ENCODE data around the gene ROR1. TPM values are rescaled to one million over a fixed set of nuclear protein-coding genes. Genes with fewer than 3 reads are reported as not detected.

The ROR1 gene
- total and polyA plus RNA-seq, 9 of the 15 experiments (the other 6 are each of a cell fraction or from before 2014, with no cell fraction given), result 0.02 TPM; not detected in 8

DNA sequence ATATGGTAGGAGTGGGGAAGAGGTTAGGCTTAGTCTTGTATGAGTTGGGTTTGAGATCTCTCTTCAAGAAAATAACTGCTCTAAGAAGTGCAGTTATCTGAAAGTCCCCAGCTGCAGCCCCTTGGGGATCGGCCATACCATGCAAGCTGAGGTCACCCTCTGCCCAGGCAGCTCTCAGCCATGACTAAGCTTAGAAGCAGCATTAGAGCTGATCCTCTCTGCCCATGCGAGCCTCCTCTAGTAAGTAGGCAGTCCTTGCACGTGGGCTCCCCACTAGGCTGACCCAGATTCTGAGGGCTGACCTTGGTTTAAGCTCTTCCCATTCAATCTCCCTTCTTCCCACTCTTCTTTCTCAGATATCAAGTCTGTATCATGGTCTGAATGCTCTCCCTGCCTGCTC lies 308.6 kb downstream of the ROR1 start:
- H3K27me3 ChIP-seq (ENCODE audit: control insufficient read depth in 2 of 2, insufficient read depth in 2 of 2, low read length in 2 of 2), result no peaks in the 10 kb centered on the region
- H3K27ac ChIP-seq (ENCODE audit: extremely low read depth, low read depth, low read length), result no peak overlapping the region
- ChIA-PET CTCF (ENCODE audit: low intra/inter-chr PET ratio) (no interaction called here), POLR2A (no interaction called here)
- H3K4me3 ChIP-seq, result no peak overlapping the region
- in situ Hi-C loops (cut with MboI), result no loop called here
- H2AFZ ChIP-seq (ENCODE audit: low read depth, low read length), result no peak overlapping the region
- no peak for TF ChIP-seq SRSF7 (optimal IDR thresholded peaks at IDR 0.05; ENCODE audit: low read depth, low read length)
- H3K9me3 ChIP-seq (replicated peaks; ENCODE audit: control insufficient read depth, insufficient read depth, low read depth, low read length), result no peaks in the 10 kb centered on the region
- H3K79me2 ChIP-seq (ENCODE audit: control insufficient read depth, insufficient read depth, low read length), result no peaks in the 10 kb centered on the region
- DNase-seq (ENCODE audit: extremely low read depth in 1 of 4, low spot score in 3 of 4) (no peak), ATAC-seq (no peak), FAIRE-seq (no peak)
- intact Hi-C loops (cut with micrococcal nuclease), result no loop called here
- no TSS peak for BruUV-seq (replicated peaks)
- no peak overlapping the region for H3K9ac ChIP-seq (ENCODE audit: insufficient read depth in 1 of 2, low read depth in 2 of 2, low read length in 2 of 2)
- no peaks in the 10 kb centered on the region for H4K20me1 ChIP-seq (replicated peaks; ENCODE audit: control insufficient read depth, insufficient read depth, low read length)
- H3K4me2 ChIP-seq (ENCODE audit: insufficient read depth, low read length), result no peak overlapping the region
- H3K4me1 ChIP-seq (replicated peaks in 1 of 2; ENCODE audit: control insufficient read depth in 2 of 2, insufficient read depth in 2 of 2, low read length in 2 of 2), result no peaks in the 10 kb centered on the region
- no peaks in the 10 kb centered on the region for H3K36me3 ChIP-seq (ENCODE audit: control insufficient read depth, insufficient read depth, low read length)
- no peaks in the 10 kb centered on the region for H3K9me1 ChIP-seq (ENCODE audit: control insufficient read depth, insufficient read depth, low read length)
- WGBS (ENCODE audit: insufficient coverage, low coverage, missing lambda C conversion rate), result 0% methylated on average over 3 of the region's 3 CpGs

DNA sequence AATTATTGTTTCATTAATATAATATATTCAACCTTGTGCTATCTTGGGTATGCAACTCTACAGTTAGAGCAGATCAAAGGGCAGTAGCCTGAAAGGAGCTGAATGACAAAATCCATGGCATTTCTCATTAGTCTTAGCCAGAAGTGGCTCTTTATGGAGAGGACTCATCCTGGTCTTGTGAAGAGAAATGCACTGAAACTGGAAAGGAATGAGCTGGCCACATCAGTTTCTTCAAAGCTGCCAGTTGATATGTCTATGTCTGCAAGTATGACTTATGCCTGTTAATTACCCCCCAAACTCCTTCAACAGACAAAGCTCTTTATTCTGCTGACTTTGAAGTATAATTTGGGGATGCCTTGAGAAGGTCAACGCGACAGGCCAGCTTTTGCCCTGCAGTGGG lies 310.6 kb downstream of the ROR1 start:
- no peaks in the 10 kb centered on the region for H3K36me3 ChIP-seq (ENCODE audit: control insufficient read depth, insufficient read depth, low read length)
- in situ Hi-C loops (cut with MboI), result no loop called here
- H3K4me2 ChIP-seq (ENCODE audit: insufficient read depth, low read length), result no peak overlapping the region
- no peak overlapping the region for H2AFZ ChIP-seq (ENCODE audit: low read depth, low read length)
- 4% methylated on average over 2 of the region's 2 CpGs for WGBS (ENCODE audit: insufficient coverage, low coverage, missing lambda C conversion rate)
- CTCF ChIA-PET (ENCODE audit: low intra/inter-chr PET ratio), result no interaction called here
- H3K79me2 ChIP-seq (ENCODE audit: control insufficient read depth, insufficient read depth, low read length), result no peaks in the 10 kb centered on the region
- DNase-seq (ENCODE audit: extremely low read depth in 1 of 4, low spot score in 3 of 4) (no peak), FAIRE-seq (no peak), ATAC-seq (no peak)
- H3K27ac ChIP-seq (ENCODE audit: extremely low read depth, low read depth, low read length), result no peak overlapping the region
- H3K9ac ChIP-seq (ENCODE audit: insufficient read depth in 1 of 2, low read depth in 2 of 2, low read length in 2 of 2), result no peak overlapping the region
- H3K4me3 ChIP-seq, result no peak overlapping the region
- H4K20me1 ChIP-seq (replicated peaks; ENCODE audit: control insufficient read depth, insufficient read depth, low read length), result no peaks in the 10 kb centered on the region
- no TSS peak for BruUV-seq (replicated peaks)
- H3K9me1 ChIP-seq (ENCODE audit: control insufficient read depth, insufficient read depth, low read length), result no peaks in the 10 kb centered on the region
- H3K4me1 ChIP-seq (replicated peaks in 1 of 2; ENCODE audit: control insufficient read depth in 2 of 2, insufficient read depth in 2 of 2, low read length in 2 of 2), result no peaks in the 10 kb centered on the region
- POLR2A ChIA-PET, result no interaction called here
- intact Hi-C loops (cut with micrococcal nuclease), result no loop called here
- no peaks in the 10 kb centered on the region for H3K9me3 ChIP-seq (replicated peaks; ENCODE audit: control insufficient read depth, insufficient read depth, low read depth, low read length)
- H3K27me3 ChIP-seq (ENCODE audit: control insufficient read depth in 2 of 2, insufficient read depth in 2 of 2, low read length in 2 of 2), result no peaks in the 10 kb centered on the region
- TF ChIP-seq PCBP1 (IDR thresholded peaks at IDR 0.05; ENCODE audit: low read depth, low read length, poor library complexity, severe bottlenecking), result no peak
- no peak for TF ChIP-seq CAMTA2 (CRISPR knock-in tag; conservative IDR thresholded peaks at IDR 0.05)
- no peak for TF ChIP-seq ILF3 (IDR thresholded peaks at IDR 0.05; ENCODE audit: borderline replicate concordance)
- TF ChIP-seq ESRRB (CRISPR knock-in tag; IDR thresholded peaks at IDR 0.05; ENCODE audit: borderline replicate concordance), result no peak
- TF ChIP-seq, protein P1, sequence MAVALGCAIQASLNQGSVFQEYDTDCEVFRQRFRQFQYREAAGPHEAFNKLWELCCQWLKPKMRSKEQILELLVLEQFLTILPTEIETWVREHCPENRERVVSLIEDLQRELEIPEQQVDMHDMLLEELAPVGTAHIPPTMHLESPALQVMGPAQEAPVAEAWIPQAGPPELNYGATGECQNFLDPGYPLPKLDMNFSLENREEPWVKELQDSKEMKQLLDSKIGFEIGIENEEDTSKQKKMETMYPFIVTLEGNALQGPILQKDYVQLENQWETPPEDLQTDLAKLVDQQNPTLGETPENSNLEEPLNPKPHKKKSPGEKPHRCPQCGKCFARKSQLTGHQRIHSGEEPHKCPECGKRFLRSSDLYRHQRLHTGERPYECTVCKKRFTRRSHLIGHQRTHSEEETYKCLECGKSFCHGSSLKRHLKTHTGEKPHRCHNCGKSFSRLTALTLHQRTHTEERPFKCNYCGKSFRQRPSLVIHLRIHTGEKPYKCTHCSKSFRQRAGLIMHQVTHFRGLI (CRISPR knock-in tag; IDR thresholded peaks at IDR 0.05), result no peak
- TF ChIP-seq, protein P2, sequence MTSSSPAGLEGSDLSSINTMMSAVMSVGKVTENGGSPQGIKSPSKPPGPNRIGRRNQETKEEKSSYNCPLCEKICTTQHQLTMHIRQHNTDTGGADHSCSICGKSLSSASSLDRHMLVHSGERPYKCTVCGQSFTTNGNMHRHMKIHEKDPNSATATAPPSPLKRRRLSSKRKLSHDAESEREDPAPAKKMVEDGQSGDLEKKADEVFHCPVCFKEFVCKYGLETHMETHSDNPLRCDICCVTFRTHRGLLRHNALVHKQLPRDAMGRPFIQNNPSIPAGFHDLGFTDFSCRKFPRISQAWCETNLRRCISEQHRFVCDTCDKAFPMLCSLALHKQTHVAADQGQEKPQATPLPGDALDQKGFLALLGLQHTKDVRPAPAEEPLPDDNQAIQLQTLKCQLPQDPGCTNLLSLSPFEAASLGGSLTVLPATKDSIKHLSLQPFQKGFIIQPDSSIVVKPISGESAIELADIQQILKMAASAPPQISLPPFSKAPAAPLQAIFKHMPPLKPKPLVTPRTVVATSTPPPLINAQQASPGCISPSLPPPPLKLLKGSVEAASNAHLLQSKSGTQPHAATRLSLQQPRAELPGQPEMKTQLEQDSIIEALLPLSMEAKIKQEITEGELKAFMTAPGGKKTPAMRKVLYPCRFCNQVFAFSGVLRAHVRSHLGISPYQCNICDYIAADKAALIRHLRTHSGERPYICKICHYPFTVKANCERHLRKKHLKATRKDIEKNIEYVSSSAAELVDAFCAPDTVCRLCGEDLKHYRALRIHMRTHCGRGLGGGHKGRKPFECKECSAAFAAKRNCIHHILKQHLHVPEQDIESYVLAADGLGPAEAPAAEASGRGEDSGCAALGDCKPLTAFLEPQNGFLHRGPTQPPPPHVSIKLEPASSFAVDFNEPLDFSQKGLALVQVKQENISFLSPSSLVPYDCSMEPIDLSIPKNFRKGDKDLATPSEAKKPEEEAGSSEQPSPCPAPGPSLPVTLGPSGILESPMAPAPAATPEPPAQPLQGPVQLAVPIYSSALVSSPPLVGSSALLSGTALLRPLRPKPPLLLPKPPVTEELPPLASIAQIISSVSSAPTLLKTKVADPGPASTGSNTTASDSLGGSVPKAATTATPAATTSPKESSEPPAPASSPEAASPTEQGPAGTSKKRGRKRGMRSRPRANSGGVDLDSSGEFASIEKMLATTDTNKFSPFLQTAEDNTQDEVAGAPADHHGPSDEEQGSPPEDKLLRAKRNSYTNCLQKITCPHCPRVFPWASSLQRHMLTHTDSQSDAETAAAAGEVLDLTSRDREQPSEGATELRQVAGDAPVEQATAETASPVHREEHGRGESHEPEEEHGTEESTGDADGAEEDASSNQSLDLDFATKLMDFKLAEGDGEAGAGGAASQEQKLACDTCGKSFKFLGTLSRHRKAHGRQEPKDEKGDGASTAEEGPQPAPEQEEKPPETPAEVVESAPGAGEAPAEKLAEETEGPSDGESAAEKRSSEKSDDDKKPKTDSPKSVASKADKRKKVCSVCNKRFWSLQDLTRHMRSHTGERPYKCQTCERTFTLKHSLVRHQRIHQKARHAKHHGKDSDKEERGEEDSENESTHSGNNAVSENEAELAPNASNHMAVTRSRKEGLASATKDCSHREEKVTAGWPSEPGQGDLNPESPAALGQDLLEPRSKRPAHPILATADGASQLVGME (CRISPR knock-in tag; IDR thresholded peaks at IDR 0.05), result no peak
